Measurements from ENCODE around the gene CD24.

- TF ChIP-seq CTCF (IDR thresholded peaks at IDR 0.05) (no peak), POLR2AphosphoS5 (IDR thresholded peaks at IDR 0.05) (peak in 1 of 3 donors; percentile 49)
These were observed 1.3 kb downstream of the CD24 start for GRCh38 chr6:106973018-106973835.

Measured in stomach (tissue), 4 donors.